K562 (cell line): ENCODE measurements around the gene SPTBN4. TPM values are rescaled to one million over a fixed set of nuclear protein-coding genes. Genes with fewer than 3 reads are reported as not detected.

Experiments
- GATAD2A ChIP-seq: fragments of 450-650 bp; IDR thresholded peaks from 2 replicates; pipeline ENCODE4 v1.6.1; 2017
- HDAC1 ChIP-seq, 2 experiments: fragments of 450-650 bp; IDR thresholded peaks; 2 replicates each; pipeline ENCODE4 v1.6.1; 2016 to 2017; ENCODE audit warnings: inconsistent platforms in 1 of 2, mild to moderate bottlenecking in 1 of 2, moderate library complexity in 1 of 2
- MYC ChIP-seq, 2 experiments: fragments of 250-450 bp in 1 of 2; sonication (Bioruptor Pico) in 1 of 2; IDR thresholded peaks; 2 replicates each; pipeline versions ENCODE4 v1.5.1 to v1.6.1; 2012 to 2021; ENCODE audit warnings: low read depth in 2 of 2, borderline replicate concordance in 1 of 2, improper control_type of control experiment in 1 of 2, low read length in 1 of 2, mild to moderate bottlenecking in 1 of 2, moderate library complexity in 1 of 2
- NBN ChIP-seq: fragments of 450-650 bp; IDR thresholded peaks from 2 replicates; pipeline ENCODE4 v1.6.1; 2016; ENCODE audit warnings: low read depth, mild to moderate bottlenecking
- NRF1 ChIP-seq, 2 experiments: fragments of 450-650 bp; IDR thresholded peaks in 1 of 2; conservative IDR thresholded peaks in 1 of 2; 2 replicates each; pipeline ENCODE4 v1.6.1; 2014; ENCODE audit warnings: mild to moderate bottlenecking in 2 of 2
- PHF21A ChIP-seq: fragments of 450-650 bp; IDR thresholded peaks from 2 replicates; pipeline ENCODE4 v1.6.1; 2017; ENCODE audit warnings: low read depth, borderline replicate concordance
- POLR2A ChIP-seq: fragments of 450-650 bp; conservative IDR thresholded peaks from 2 replicates; pipeline ENCODE4 v1.6.1; 2016
- RAD51 ChIP-seq: fragments of 450-650 bp; IDR thresholded peaks from 2 replicates; pipeline ENCODE4 v1.7.1; 2016; ENCODE audit warnings: low read depth, mild to moderate bottlenecking, borderline replicate concordance
- SMAD1 ChIP-seq: fragments of 150-350 bp; IDR thresholded peaks from 2 replicates; pipeline ENCODE4 v1.6.1; 2014; ENCODE audit warnings: low read length, low read depth; ENCODE audit not compliant: partially characterized antibody
- TGIF2 ChIP-seq: sonication (generic); formaldehyde crosslinking; IDR thresholded peaks from 2 replicates; pipeline ENCODE4 v1.8.1; 2022; ENCODE audit warnings: mild to moderate bottlenecking, missing genetic modification reagents, moderate library complexity
- TRIM28 ChIP-seq: fragments of 450-650 bp; IDR thresholded peaks from 2 replicates; pipeline ENCODE4 v1.6.1; 2017
- ZNF717 ChIP-seq: fragments of 250-450 bp; sonication (Bioruptor Pico); IDR thresholded peaks from 2 replicates; pipeline ENCODE4 v1.5.0; 2021
- polyA plus RNA-seq, 8 experiments: library from polyadenylated mRNA; depleted of rRNA in 4 of 8; stranded (reverse) in 5 of 8; unstranded in 3 of 8; fragments of >200 nt; fragmentation: Nextera tagmentation in 2 of 8; fragmentation: Illumina TruSeq in 1 of 8; extraction: Ambion mirVana in 2 of 8; extraction: Trizol in 1 of 8; gene quantifications; 2 replicates each; pipeline versions ENCODE4 v1.2.1 to v1.2.3, GENCODE V29; 2011 to 2014; ENCODE audit warnings: inconsistent platforms in 1 of 8, missing spikeins in 1 of 8
- total RNA-seq, 7 experiments: library from RNA; depleted of rRNA in 6 of 7; stranded (reverse); fragments of >200 nt in 6 of 7; fragmentation: Illumina TruSeq in 2 of 7; extraction: Trizol in 2 of 7; gene quantifications; 2 replicates each; pipeline versions ENCODE4 v1.2.1 to v1.2.3, GENCODE V29; 2011 to 2021; ENCODE audit warnings: low replicate concordance in 1 of 7
- TF ChIP-seq, protein P1 (sequence below), 2 experiments: fragments of 450-650 bp; formaldehyde crosslinking in 1 of 2; IDR thresholded peaks; 2 replicates each; pipeline versions ENCODE4 v1.4.0 to v1.6.1; 2014 to 2020; ENCODE audit warnings: mild to moderate bottlenecking in 2 of 2, borderline replicate concordance in 1 of 2, low read depth in 1 of 2
- TF ChIP-seq, protein P2 (sequence below): sonication (generic); formaldehyde crosslinking; IDR thresholded peaks from 2 replicates; pipeline ENCODE4 v1.8.1; 2023; ENCODE audit warnings: mild to moderate bottlenecking, missing genetic modification reagents
- TF ChIP-seq, protein P3 (sequence below), 2 experiments: fragments of 450-650 bp; conservative IDR thresholded peaks; 2 replicates each; pipeline ENCODE4 v1.6.1; 2017; ENCODE audit warnings: mild to moderate bottlenecking in 2 of 2, moderate library complexity in 2 of 2

The SPTBN4 gene
- total and polyA plus RNA-seq, 9 of the 15 experiments (the other 6 are each of a cell fraction or from before 2014, with no cell fraction given), result 0.01 to 1.5 (median 0.86) TPM

DNA sequence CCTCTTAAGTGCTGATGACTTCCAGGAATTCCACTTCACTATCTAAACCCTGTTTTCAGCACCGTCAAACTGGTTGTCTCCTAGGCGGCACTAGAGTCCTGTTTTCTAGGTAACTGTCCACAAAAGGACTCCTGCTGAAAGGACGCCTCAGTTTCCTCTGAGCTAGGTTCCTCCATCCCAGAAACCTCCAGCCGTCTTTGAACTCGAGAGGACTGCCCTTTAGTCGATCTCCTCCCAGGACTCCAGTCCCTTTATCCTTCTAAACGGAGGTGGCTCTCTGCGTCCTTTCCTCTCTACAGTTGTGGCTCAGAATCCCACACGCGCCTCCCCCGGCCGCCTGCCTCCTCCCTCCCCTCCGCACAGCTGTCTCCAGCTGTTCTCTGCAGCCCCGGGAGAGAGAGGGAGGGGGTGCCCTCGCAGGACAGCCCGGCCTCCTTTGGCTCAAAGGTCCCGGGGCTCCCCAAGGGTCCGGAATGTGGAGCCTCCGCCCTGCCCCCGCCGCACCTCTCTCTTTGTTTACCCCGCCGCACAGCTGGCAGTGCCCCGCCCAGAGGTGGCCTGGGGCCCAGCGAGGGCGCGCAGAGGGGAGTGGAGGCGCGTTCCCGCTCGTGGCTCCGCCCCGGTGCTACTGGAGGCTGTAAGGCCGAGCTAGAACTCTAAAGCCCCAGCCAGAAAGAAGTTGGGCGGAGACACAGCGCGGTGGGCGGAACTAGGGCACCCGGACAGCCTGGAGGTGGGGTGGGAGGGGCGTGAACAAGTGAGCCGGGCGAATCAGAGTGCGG, 136.8 kb downstream of the SPTBN4 start (continued):
- TF ChIP-seq NRF1 (conservative IDR thresholded peaks at IDR 0.05 in 1 of 2, IDR thresholded peaks at IDR 0.05 in 1 of 2) (peak; percentile 71 to 78), TGIF2 (CRISPR knock-in tag) (peak; percentile 62; the same call in 1 of the 2 replicates), TRIM28 (peak; percentile 59), ZNF717 (no peak), SMAD1 (peak; percentile 22), RAD51 (peak; percentile 45; the same call in 1 of the 2 replicates), PHF21A (peak; percentile 37; the same call in 1 of the 2 replicates), MYC (IDR thresholded peaks at IDR 0.05; ENCODE audit: low read depth, low read length) (peak; percentile 42; the same call in 1 of the 2 replicates), MYC (CRISPR knock-in tag; IDR thresholded peaks at IDR 0.05; ENCODE audit: borderline replicate concordance, low read depth) (no peak; the same call in 1 of the 2 replicates), GATAD2A (peak; percentile 69; the same call in 1 of the 2 replicates), POLR2A (no peak), HDAC1 (IDR thresholded peaks at IDR 0.05) (peak; percentile 89 to 96), NBN (peak; percentile 21; the same call in 1 of the 2 replicates)
- TF ChIP-seq, protein P1, sequence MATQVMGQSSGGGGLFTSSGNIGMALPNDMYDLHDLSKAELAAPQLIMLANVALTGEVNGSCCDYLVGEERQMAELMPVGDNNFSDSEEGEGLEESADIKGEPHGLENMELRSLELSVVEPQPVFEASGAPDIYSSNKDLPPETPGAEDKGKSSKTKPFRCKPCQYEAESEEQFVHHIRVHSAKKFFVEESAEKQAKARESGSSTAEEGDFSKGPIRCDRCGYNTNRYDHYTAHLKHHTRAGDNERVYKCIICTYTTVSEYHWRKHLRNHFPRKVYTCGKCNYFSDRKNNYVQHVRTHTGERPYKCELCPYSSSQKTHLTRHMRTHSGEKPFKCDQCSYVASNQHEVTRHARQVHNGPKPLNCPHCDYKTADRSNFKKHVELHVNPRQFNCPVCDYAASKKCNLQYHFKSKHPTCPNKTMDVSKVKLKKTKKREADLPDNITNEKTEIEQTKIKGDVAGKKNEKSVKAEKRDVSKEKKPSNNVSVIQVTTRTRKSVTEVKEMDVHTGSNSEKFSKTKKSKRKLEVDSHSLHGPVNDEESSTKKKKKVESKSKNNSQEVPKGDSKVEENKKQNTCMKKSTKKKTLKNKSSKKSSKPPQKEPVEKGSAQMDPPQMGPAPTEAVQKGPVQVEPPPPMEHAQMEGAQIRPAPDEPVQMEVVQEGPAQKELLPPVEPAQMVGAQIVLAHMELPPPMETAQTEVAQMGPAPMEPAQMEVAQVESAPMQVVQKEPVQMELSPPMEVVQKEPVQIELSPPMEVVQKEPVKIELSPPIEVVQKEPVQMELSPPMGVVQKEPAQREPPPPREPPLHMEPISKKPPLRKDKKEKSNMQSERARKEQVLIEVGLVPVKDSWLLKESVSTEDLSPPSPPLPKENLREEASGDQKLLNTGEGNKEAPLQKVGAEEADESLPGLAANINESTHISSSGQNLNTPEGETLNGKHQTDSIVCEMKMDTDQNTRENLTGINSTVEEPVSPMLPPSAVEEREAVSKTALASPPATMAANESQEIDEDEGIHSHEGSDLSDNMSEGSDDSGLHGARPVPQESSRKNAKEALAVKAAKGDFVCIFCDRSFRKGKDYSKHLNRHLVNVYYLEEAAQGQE (IDR thresholded peaks at IDR 0.05; ENCODE audit: borderline replicate concordance), result peak; percentile 61
- TF ChIP-seq, protein P1 (CRISPR knock-in tag; IDR thresholded peaks at IDR 0.05; ENCODE audit: low read depth), result peak; percentile 15; the same call in 1 of the 2 replicates
- TF ChIP-seq, protein P2, sequence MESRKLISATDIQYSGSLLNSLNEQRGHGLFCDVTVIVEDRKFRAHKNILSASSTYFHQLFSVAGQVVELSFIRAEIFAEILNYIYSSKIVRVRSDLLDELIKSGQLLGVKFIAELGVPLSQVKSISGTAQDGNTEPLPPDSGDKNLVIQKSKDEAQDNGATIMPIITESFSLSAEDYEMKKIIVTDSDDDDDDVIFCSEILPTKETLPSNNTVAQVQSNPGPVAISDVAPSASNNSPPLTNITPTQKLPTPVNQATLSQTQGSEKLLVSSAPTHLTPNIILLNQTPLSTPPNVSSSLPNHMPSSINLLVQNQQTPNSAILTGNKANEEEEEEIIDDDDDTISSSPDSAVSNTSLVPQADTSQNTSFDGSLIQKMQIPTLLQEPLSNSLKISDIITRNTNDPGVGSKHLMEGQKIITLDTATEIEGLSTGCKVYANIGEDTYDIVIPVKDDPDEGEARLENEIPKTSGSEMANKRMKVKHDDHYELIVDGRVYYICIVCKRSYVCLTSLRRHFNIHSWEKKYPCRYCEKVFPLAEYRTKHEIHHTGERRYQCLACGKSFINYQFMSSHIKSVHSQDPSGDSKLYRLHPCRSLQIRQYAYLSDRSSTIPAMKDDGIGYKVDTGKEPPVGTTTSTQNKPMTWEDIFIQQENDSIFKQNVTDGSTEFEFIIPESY, result 0 out of 2 replicates have a peak, but pooled peaks have one; percentile 41
- TF ChIP-seq, protein P3, sequence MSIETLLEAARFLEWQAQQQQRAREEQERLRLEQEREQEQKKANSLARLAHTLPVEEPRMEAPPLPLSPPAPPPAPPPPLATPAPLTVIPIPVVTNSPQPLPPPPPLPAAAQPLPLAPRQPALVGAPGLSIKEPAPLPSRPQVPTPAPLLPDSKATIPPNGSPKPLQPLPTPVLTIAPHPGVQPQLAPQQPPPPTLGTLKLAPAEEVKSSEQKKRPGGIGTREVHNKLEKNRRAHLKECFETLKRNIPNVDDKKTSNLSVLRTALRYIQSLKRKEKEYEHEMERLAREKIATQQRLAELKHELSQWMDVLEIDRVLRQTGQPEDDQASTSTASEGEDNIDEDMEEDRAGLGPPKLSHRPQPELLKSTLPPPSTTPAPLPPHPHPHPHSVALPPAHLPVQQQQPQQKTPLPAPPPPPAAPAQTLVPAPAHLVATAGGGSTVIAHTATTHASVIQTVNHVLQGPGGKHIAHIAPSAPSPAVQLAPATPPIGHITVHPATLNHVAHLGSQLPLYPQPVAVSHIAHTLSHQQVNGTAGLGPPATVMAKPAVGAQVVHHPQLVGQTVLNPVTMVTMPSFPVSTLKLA (conservative IDR thresholded peaks at IDR 0.05), result peak; percentile 90 to 96
